Chondrocyte (in vitro differentiated cells): Measurements from ENCODE around the gene CCDC136. TPM values are rescaled to one million over a fixed set of nuclear protein-coding genes. Genes with fewer than 3 reads are reported as not detected.

Source experiments
- DNase-seq: peaks from one replicate; pipeline ENCODE4 v3.0.0; 2021; ENCODE audit warnings: mixed read lengths, low spot score
- H3K27ac Mint-ChIP-seq: one replicate; pipeline ENCODE4 v1.8.0; 2021; ENCODE audit warnings: mild to moderate bottlenecking, moderate library complexity, mixed read lengths; ENCODE audit not compliant: unreplicated experiment
- H3K27me3 Mint-ChIP-seq: 2 replicates; pipeline ENCODE4 v1.8.0; 2021; ENCODE audit warnings: low read depth, mixed read lengths
- H3K36me3 Mint-ChIP-seq: 2 replicates; pipeline ENCODE4 v1.8.0; 2021; ENCODE audit warnings: low read depth, mixed read lengths
- H3K4me1 Mint-ChIP-seq: 2 replicates; pipeline ENCODE4 v1.8.0; 2021; ENCODE audit warnings: low read depth, mild to moderate bottlenecking, mixed read lengths
- H3K4me3 Mint-ChIP-seq: one replicate; pipeline ENCODE4 v1.8.0; 2021; ENCODE audit warnings: mild to moderate bottlenecking, moderate library complexity, mixed read lengths; ENCODE audit not compliant: unreplicated experiment
- H3K9me3 Mint-ChIP-seq: 2 replicates; pipeline ENCODE4 v1.8.0; 2021; ENCODE audit warnings: low read depth, mixed read lengths
- CTCF ChIP-seq: fragments of 200-600 bp; sonication (generic); IDR thresholded peaks from 2 replicates; pipeline ENCODE4 v1.5.0; 2021; ENCODE audit warnings: antibody characterized with exemption, mild to moderate bottlenecking, moderate library complexity
- total RNA-seq: library from RNA; stranded (reverse); gene quantifications from 3 replicates; pipeline ENCODE4 v1.2.1, GENCODE V29; 2021

CCDC136 gene
- total RNA-seq, 1 donor from 2014 or later, result 8.5 TPM

GRCh38 chr7:128841171-128841690 lies 49.5 kb downstream of the CCDC136 start:
- DNase-seq, result peak; percentile 90
- TF ChIP-seq CTCF, result no peak
- H3K4me1 Mint-ChIP-seq, result no peaks in the 10 kb centered on the region
- no peaks in the 10 kb centered on the region for H3K27me3 Mint-ChIP-seq
- H3K27ac Mint-ChIP-seq, result no peak overlapping the region
- H3K9me3 Mint-ChIP-seq, result no peaks in the 10 kb centered on the region
- H3K36me3 Mint-ChIP-seq, result peaks cover 41% of the 10 kb centered on the region
- H3K4me3 Mint-ChIP-seq, result no peak overlapping the region

DNA sequence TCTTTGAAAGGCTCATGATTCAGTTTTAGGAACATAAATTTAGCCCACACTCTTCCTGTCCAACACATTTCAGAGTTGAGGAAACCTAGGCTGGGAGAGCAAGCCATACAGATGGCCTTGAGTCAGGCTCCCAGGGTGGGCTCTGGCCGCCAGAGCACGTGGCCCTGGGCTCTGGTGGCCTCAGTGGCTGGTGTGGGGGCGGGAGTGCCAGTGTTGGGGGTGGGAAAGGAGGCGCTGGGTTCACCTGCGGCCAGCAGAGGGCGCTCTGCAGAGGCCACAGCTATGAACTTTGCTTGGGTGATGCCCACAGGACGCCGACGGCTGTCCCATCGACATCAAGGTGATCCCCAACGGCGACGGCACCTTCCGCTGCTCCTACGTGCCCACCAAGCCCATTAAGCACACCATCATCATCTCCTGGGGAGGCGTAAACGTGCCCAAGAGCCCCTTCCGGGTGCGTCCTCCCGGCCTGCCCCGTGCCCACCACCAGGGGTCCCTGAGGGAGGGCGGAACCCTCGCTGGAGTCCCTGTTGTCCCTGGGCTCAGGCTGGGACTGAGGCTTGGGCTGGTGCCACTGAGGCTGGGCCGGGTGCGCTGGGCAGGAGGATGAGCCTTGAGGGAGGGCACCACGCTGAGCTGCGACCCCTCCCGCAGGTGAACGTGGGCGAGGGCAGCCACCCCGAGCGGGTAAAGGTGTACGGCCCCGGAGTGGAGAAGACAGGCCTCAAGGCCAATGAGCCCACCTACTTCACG lies 50.3 kb downstream of the CCDC136 start:
- H3K4me3 Mint-ChIP-seq, result no peak overlapping the region
- H3K9me3 Mint-ChIP-seq, result no peaks in the 10 kb centered on the region
- H3K27ac Mint-ChIP-seq, result no peak overlapping the region
- DNase-seq, result peak; percentile 83
- peak; percentile 87 for TF ChIP-seq CTCF
- peaks cover 43% of the 10 kb centered on the region for H3K36me3 Mint-ChIP-seq
- no peaks in the 10 kb centered on the region for H3K4me1 Mint-ChIP-seq
- no peaks in the 10 kb centered on the region for H3K27me3 Mint-ChIP-seq

GRCh38 chr7:128842674-128843641 lies 51.2 kb downstream of the CCDC136 start:
- H3K9me3 Mint-ChIP-seq, result no peaks in the 10 kb centered on the region
- H3K4me1 Mint-ChIP-seq, result no peaks in the 10 kb centered on the region
- H3K36me3 Mint-ChIP-seq, result peaks cover 41% of the 10 kb centered on the region
- peak; percentile 82 for DNase-seq
- H3K27me3 Mint-ChIP-seq, result no peaks in the 10 kb centered on the region
- no peak for TF ChIP-seq CTCF
- H3K4me3 Mint-ChIP-seq, result no peak overlapping the region
- H3K27ac Mint-ChIP-seq, result no peak overlapping the region

DNA sequence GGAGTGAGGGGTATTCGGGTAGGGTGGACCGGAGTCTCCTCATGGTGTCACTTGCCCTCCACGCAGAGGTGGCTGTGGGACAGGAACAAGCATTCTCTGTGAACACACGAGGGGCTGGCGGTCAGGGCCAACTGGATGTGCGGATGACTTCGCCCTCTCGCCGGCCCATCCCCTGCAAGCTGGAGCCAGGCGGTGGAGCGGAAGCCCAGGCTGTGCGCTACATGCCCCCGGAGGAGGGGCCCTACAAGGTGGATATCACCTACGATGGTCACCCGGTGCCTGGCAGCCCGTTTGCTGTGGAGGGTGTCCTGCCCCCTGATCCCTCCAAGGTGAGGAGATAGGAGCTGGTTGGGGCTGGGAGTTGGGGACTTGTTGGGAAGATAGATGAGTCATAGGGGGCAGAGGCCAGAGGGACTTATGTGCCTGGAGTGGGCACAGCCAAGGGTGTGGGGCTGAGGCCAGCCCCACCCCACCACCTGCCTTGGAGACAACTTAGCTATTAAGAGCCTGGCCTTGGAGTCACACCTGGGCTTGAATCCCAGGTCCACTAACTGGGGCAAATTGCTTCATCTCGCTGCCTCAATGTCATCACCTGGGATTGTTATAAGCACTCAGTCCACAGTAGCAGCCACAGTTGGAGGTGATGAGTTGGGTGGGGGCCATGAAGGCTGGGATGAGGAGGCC lies 52.3 kb downstream of the CCDC136 start:
- Mint-ChIP-seq H3K9me3 (no peaks in the 10 kb centered on the region), H3K27me3 (no peaks in the 10 kb centered on the region), H3K27ac (no peak overlapping the region), H3K36me3 (peaks cover 41% of the 10 kb centered on the region), H3K4me1 (no peaks in the 10 kb centered on the region), H3K4me3 (no peak overlapping the region)
- no peak for TF ChIP-seq CTCF
- DNase-seq, result no peak
